Prostate gland (tissue), 2 donors: Measurements from ENCODE around the gene PTPRC. TPM values are rescaled to one million over a fixed set of nuclear protein-coding genes. Genes with fewer than 3 reads are reported as not detected.

Source experiments
- DNase-seq: peaks from one replicate; pipeline ENCODE4 v3.0.0-alpha.2; 2019; ENCODE audit warnings: low spot score
- H3K27ac ChIP-seq, 2 donors: fragments of 200-600 bp; sonication (generic); 2 replicates each; pipeline ENCODE4 v1.5.1; 2017 to 2019
- H3K27me3 ChIP-seq: fragments of 200-600 bp; sonication (generic); replicated peaks from 2 replicates; pipeline ENCODE4 v1.5.1; 2019; ENCODE audit not compliant: insufficient read depth
- H3K36me3 ChIP-seq, 2 donors: fragments of 200-600 bp; sonication (generic); 1 replicate in 1 of 2; 2 replicates in 1 of 2; pipeline versions ENCODE4 v1.5.1 to v1.8.1; 2017 to 2019
- H3K4me1 ChIP-seq: fragments of 200-600 bp; sonication (generic); replicated peaks from 2 replicates; pipeline ENCODE4 v1.5.1; 2019
- H3K4me3 ChIP-seq, 2 donors: fragments of 200-600 bp; sonication (generic); 2 replicates each; pipeline ENCODE4 v1.5.1; 2017 to 2019
- H3K9me3 ChIP-seq: fragments of 200-600 bp; sonication (generic); 2 replicates; pipeline ENCODE4 v1.5.1; 2017
- CTCF ChIP-seq, 4 experiments: fragments of 200-600 bp in 2 of 4; fragments of 450-650 bp in 2 of 4; sonication (generic) in 2 of 4; IDR thresholded peaks; 1 replicate in 3 of 4; 2 replicates in 1 of 4; pipeline ENCODE4 v1.5.1; 2016 to 2019; ENCODE audit warnings: antibody characterized with exemption in 4 of 4, mild to moderate bottlenecking in 2 of 4, moderate library complexity in 2 of 4
- POLR2A ChIP-seq: fragments of 450-650 bp; IDR thresholded peaks from one replicate; pipeline ENCODE4 v1.6.1; 2016; ENCODE audit warnings: antibody characterized with exemption, mild to moderate bottlenecking
- POLR2AphosphoS5 ChIP-seq: sonication (generic); formaldehyde crosslinking; IDR thresholded peaks from one replicate; pipeline ENCODE4 v1.6.1; 2017; ENCODE audit warnings: antibody characterized with exemption
- WGBS: methylation state at CpG from one replicate; pipeline ENCODE4 v1.1.5; 2018; 5-methylcytosine and 5-hydroxymethylcytosine counted together
- intact Hi-C: fragments of 100-400 bp; cut with DNase I; formaldehyde crosslinking; loops from one replicate; pipeline ENCODE4 v1.14.2; 2022
- total RNA-seq, 2 donors: library from RNA; depleted of rRNA; stranded (reverse); fragments of >200 nt; gene quantifications; one replicate each; pipeline ENCODE4 v1.1.0, GENCODE V29; 2016

Gene PTPRC
- total RNA-seq, 2 donors from 2014 or later = 8.9 to 9.5 TPM

GRCh38 chr1:198701766-198702539 is 63.1 kb downstream of the PTPRC start:
- no peaks in the 10 kb centered on the region for H3K36me3 ChIP-seq

GRCh38 chr1:198708761-198709525 is 70.1 kb downstream of the PTPRC start:
- Histone ChIP-seq H3K27me3 (no peaks in the 10 kb centered on the region), H3K4me3 (no peak overlapping the region), H3K4me1 (no peaks in the 10 kb centered on the region), H3K27ac (no peak overlapping the region), H3K36me3 (no peaks in the 10 kb centered on the region), H3K9me3 (no peaks in the 10 kb centered on the region)
- 94% methylated on average over 5 of the region's 5 CpGs for WGBS
- TF ChIP-seq POLR2A (no peak), POLR2AphosphoS5 (no peak)
- no peak for DNase-seq
- intact Hi-C loops = no loop called here

More at GRCh38 chr1:198701766-198702539, 63.1 kb downstream of the PTPRC start:
- Histone ChIP-seq H3K4me1 (no peaks in the 10 kb centered on the region), H3K4me3 (no peak overlapping the region), H3K27ac (no peak overlapping the region), H3K27me3 (no peaks in the 10 kb centered on the region), H3K9me3 (no peaks in the 10 kb centered on the region)
- intact Hi-C loops = no loop called here
- 93% methylated on average over 4 of the region's 4 CpGs for WGBS
- TF ChIP-seq POLR2AphosphoS5 (no peak), POLR2A (no peak), CTCF (IDR thresholded peaks at IDR 0.05) (no peak)
- DNase-seq = no peak

GRCh38 chr1:198711837-198712236 is 73.0 kb downstream of the PTPRC start:
- Histone ChIP-seq H3K36me3 (no peaks in the 10 kb centered on the region), H3K4me1 (no peaks in the 10 kb centered on the region), H3K27ac (no peak overlapping the region), H3K4me3 (no peak overlapping the region), H3K27me3 (no peaks in the 10 kb centered on the region), H3K9me3 (no peaks in the 10 kb centered on the region)
- intact Hi-C loops = no loop called here
- 79% methylated on average over 1 of the region's 1 CpG for WGBS
- DNase-seq = no peak
- no peak for TF ChIP-seq CTCF (IDR thresholded peaks at IDR 0.05)
- TF ChIP-seq POLR2AphosphoS5 = no peak
- no peak for TF ChIP-seq POLR2A

- intact Hi-C loops = no loop called here
These were observed 74.2 kb downstream of the PTPRC start for GRCh38 chr1:198713081-198713480.

More at GRCh38 chr1:198713081-198713480, 74.2 kb downstream of the PTPRC start:
- Histone ChIP-seq H3K27me3 (no peaks in the 10 kb centered on the region), H3K4me3 (no peak overlapping the region), H3K27ac (no peak overlapping the region), H3K9me3 (no peaks in the 10 kb centered on the region), H3K4me1 (no peaks in the 10 kb centered on the region), H3K36me3 (no peaks in the 10 kb centered on the region)
- DNase-seq = no peak
- TF ChIP-seq CTCF (IDR thresholded peaks at IDR 0.05) = no peak
- no peak for TF ChIP-seq POLR2A
- no peak for TF ChIP-seq POLR2AphosphoS5
